ENCODE results near the gene ADISSP. TPM values are rescaled to one million over a fixed set of nuclear protein-coding genes. Genes with fewer than 3 reads are reported as not detected.

The ADISSP gene
- polyA plus RNA-seq (2014; cell fraction: cytosol; rRNA removed) = 110 and 116 TPM in 2 replicates
- polyA plus RNA-seq (2014; cell fraction: nucleus; rRNA removed) = 63.6 and 72.6 TPM in 2 replicates

GRCh38 chr20:3767427-3768341 is at the start of gene ADISSP:
ADISSP (minus strand) TSS chr20:3767753; CDS start chr20:3760100, 7,653 bp downstream.
- DNase-seq (ENCODE audit: low spot score) = peak; percentile 98

DNA sequence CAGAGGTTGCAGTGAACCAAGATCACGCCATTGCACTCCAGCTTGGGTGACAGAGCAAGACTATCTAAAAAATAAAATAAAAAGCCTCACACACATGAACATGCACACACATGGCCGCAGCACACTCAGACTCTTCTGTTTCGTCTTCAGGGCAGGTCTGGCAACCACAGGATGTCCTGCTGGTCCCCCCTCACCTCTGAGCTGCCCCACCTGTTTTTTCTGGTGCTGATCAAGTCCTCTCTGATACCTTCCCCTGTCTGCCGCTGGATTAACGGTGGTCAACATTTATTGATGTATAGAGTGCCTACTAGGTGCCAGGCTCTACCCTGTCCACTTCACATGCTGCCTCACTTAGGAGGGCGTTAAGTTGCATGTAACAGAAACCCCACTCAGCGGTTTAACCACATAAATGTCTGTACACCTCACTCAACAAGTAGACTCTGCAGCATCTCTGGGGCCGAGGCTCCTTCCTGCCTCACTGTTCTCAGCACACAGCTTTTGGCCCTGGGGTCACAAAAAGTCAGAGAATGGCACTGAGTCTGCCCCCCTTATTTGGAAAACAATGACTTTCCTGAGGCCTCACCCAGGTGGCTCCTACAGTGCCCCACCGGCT is 48.3 kb upstream of the ADISSP start:
- no peak for DNase-seq (ENCODE audit: low spot score)

DNA sequence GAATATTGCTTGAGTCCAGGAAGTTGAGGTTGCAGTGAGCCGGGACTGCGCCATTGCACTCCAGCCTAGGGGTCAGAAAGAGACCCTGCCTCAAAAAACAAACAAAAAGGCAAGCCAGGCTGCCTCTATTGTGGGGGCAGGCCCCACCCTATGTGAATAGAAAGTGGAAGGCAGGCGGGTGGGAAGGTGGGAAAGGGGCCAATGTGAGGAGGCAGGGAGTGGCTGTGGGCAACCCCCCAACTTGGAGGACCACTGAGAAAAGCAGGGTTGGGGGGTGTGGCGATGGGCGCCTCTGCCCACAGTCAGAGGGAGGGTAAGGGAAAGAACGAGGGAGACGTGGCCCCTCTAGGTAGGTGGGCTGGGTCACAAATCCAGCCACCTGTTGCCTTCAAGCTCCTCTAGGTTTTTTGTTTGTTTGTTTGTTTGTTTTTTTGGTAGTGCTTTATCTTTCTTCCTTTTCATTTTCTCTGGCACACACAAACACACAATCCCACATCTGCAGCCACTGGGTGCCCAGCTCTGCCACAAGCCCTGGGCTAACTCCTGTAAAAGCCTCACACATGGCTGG is 47.5 kb upstream of the ADISSP start:
- DNase-seq (ENCODE audit: low spot score) = peak; percentile 4

DNA sequence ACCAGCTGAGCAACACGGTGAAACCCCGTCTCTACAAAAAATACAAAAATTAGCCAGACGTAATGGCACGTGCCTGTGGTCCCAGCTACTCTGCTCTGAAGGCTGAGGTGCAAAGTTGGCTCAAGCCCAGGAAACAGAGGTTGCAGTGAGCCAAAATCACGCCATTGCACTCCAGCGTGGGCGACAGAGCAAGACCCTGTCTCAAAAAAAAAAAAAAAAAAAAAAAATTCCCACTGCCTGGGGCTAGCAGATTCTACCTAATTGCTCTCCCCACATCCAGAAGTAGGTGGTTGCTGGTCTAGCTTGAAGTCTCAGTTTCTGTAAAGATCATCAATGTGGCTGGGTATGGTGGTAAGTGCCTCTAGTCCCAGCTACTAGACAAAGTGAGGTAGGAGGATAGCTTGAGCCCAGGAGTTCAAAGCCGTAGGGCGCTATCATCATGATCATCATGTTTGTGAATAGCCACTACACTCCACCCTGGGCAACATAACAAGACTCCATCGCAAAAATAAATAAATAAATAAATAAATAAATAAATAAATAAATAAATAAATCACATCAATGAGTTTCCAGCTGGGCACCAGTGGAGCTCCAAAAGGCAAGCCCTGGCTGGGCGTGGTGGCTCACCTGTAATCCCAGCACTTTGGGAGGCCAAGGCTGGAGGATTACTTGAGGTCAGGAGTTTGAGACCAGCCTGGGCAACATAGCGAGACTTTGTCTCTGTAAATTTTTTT is 46.5 kb upstream of the ADISSP start:
- DNase-seq (ENCODE audit: low spot score) = peak; percentile 5

- DNase-seq (ENCODE audit: low spot score) = peak; percentile 10
These were observed 45.7 kb upstream of the ADISSP start for GRCh38 chr20:3812975-3813847.

GRCh38 chr20:3812259-3812681 is 44.7 kb upstream of the ADISSP start:
- DNase-seq (ENCODE audit: low spot score) = no peak

GRCh38 chr20:3811467-3812258 is 44.1 kb upstream of the ADISSP start:
- peak; percentile 91 for DNase-seq (ENCODE audit: low spot score)

DNA sequence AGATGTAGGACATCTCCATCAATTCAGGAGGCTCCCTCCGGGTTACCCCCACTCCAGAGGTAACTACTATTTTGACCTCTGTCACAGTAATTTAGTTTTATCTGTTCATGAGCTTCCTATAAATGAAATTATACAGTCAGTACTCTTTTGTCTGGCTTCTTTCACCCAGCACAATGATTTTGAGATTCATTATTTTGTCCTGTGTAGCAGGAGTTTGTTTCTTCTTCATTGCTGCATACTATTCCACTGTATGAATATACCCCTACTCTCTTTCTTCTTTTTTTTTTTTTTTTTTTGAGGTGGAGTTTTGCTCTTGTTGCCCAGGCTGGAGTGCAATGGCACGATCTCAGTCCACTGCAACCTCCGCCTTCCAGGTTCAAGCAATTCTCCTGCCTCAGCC is 41.0 kb upstream of the ADISSP start:
- no peak for DNase-seq (ENCODE audit: low spot score)

DNA sequence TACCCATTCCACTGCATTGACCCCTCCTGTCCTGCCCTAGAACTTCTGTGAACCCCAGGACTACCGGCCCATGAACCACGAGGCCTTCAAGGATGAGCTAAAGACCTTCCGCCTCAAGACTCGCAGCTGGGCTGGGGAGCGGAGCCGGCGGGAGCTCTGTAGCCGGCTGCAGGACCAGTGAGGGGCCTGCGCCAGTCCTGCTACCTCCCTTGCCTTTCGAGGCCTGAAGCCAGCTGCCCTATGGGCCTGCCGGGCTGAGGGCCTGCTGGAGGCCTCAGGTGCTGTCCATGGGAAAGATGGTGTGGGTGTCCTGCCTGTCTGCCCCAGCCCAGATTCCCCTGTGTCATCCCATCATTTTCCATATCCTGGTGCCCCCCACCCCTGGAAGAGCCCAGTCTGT is 37.2 kb upstream of the ADISSP start:
- no peak for DNase-seq (ENCODE audit: low spot score)

DNA sequence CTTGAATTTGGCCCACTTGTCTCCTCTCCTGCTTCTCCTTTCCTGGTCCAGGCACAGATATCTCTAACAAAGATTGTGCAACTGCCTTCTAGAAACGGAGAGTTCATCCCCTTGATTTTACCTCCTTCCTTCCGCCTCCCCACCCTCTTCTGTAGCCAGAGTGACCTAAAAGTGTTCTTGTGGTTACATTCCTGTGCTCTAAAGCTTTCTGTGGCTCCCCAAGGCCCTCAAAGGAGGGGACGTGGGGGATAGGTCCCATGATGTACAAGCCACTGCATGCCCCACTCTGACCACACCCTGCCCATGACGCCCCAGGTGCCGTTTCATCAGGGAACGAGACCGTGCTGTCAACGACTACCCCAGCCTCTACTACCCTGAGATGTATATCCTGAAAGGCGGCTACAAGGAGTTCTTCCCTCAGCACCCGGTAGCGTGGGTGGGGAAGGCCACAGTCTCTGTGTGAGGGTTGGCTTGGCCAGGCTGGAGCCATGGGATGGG is 36.8 kb upstream of the ADISSP start:
- DNase-seq (ENCODE audit: low spot score) = no peak

DNA sequence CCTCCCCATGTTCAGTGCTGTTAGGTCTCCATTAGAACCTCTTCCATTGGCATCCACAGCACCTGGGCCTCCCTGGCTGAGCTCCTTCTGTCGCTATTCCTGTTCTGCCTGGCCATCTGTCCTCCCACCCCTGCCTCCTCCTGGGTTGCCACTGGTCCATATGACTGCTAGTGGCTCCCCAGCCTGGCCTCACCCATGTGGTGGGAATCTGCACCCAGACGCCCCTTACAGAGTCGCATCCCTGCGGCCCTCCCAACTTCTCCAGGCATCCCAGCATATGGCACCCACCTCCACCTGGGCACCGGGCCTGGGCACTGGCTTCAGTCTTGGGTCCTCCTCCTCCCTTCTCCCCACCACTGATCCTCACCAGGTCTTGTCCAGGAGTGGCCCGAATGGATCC is 36.3 kb upstream of the ADISSP start:
- no peak for DNase-seq (ENCODE audit: low spot score)

DNA sequence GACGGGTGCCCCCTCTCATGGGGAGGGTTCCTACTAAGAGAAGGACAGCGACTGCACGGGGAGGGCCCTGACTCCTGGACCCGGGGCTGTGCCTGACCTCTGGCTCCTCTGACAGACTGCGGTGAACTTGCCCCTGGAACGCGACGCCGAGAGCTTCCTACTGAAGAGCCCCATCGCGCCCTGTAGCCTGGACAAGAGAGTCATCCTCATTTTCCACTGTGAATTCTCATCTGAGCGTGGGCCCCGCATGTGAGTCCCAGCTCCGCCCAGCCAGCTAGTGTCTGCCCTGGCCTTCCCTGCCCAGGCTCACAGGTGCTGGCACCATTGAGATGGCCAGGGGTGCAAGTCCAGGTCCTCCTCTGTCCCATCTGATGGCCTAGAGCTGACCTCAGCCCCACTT is 35.7 kb upstream of the ADISSP start:
- no peak for DNase-seq (ENCODE audit: low spot score)

DNA sequence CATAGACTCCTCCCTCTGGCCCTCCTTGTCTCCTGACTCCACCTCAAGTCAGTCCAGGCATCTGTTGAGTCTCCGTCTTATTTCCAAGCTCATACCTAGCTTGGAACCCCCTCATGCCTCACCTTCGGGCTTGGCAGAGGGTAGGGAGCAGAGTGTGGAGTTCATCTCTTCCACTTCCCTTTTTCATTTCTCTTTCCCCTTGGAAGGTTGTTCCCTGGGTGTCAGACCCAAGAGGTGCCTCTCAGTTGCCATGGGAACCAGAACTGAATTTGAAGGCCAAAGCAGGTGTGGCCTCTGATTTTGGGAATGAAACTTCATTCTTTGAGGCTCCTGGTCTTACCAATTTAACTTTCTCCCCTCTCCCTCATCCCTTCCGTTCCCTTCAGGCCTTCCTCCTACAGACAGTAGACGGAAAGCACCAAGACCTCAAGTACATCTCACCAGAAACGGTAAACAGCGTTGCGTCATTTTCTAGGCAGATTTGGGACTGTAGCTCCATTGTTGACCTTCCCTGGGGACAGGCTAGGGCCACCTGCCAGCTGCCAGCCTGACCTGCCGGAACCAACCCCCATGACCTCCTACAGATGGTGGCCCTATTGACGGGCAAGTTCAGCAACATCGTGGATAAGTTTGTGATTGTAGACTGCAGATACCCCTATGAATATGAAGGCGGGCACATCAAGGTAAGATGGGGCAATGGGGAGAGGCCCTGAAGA is 35.1 kb upstream of the ADISSP start:
- no peak for DNase-seq (ENCODE audit: low spot score)

- no peak for DNase-seq (ENCODE audit: low spot score)
These were observed 34.3 kb upstream of the ADISSP start for GRCh38 chr20:3801846-3802245.

- DNase-seq (ENCODE audit: low spot score) = no peak
These were observed 33.7 kb upstream of the ADISSP start for GRCh38 chr20:3801299-3801698.

DNA sequence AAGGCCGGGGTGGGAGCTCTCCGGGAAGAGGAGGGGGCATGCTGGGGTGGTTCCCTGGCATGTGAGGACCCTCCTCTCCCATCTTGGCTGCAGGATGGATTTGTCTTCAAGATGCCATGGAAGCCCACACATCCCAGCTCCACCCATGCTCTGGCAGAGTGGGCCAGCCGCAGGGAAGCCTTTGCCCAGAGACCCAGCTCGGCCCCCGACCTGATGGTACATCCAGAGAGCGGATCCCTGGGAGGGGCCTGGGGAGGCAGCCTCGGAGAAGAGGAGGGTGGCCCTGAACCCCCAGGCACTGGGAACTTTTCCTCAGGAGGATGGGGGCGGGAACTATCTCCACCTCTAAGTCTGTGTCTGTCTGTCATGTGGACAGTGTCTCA is 33.3 kb upstream of the ADISSP start:
- DNase-seq (ENCODE audit: low spot score) = no peak

DNA sequence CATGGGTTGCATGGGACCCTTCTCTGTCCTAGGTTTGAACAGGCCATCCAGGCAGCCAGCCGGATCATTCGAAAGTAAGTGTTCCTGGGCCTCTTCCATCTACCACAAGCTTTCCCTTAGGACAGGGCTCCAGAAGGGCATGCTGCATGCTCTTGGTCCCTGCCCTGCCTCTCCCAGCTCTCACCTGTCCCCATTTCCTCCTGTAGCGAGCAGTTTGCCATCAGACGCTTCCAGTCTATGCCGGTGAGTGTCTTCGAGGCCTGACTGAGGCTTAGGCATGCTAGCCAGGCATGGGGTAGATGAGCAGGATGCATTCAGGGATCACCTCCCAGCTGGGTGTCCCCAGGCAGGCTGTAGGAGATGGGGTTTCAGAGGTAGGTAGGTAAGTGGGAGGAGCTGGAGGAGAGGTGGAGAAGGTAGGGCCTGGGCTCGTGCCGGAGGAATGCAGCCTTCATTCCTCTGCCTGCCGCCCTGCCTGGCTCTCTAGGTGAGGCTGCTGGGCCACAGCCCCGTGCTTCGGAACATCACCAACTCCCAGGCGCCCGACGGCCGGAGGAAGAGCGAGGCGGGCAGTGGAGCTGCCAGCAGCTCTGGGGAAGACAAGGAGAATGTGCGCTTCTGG is 32.8 kb upstream of the ADISSP start:
- DNase-seq (ENCODE audit: low spot score) = no peak

DNA sequence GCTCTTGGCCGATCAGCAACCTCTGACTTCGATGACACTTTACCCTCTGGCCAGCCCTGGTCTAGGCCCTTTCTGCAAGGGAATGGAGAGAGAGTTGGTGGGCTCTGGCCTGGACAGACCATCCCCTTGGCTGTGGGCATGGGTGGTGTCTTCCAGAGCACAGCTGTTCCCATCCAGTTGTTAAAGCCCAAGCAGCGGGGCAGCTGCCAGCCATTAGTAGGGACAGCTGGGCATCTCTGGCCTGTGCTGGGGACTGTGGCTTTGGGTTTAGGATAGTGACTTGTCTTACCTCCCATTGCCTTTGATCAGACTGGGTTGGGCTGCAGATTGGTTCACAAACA is 31.3 kb upstream of the ADISSP start:
- DNase-seq (ENCODE audit: low spot score) = no peak

GRCh38 chr20:3798373-3798768 is 30.8 kb upstream of the ADISSP start:
- no peak for DNase-seq (ENCODE audit: low spot score)
